Stimulated activated CD4-positive, alpha-beta T cell treated with anti-CD3 and anti-CD28 coated beads, TNF-alpha, amount 100 ng/mL, for 1 hour (primary cell): Measurements from ENCODE around the gene PDIA5.

Experiments
- DNase-seq, 3 donors: peaks; one replicate each; pipeline ENCODE4 v3.0.0-alpha.2; 2020; ENCODE audit warnings: low read depth in 3 of 3, low spot score in 1 of 3

PDIA5 gene

GRCh38 chr3:123066896-123067688, at the start of gene PDIA5:
Gene PDIA5, plus strand, starts transcription at chr3:123067025. Its CDS starts 140 bp downstream, at chr3:123067165.
- peak in 2 of 3 donors; percentile 7 to 64 for DNase-seq

- DNase-seq: no peak
Measured at GRCh38 chr3:123018683-123019082, 48.1 kb upstream of the PDIA5 start.

- DNase-seq: no peak
Measured at GRCh38 chr3:123019161-123019560, 47.7 kb upstream of the PDIA5 start.

GRCh38 chr3:123019591-123019990, 47.2 kb upstream of the PDIA5 start:
- DNase-seq: no peak

GRCh38 chr3:123020709-123021108, 46.1 kb upstream of the PDIA5 start:
- no peak for DNase-seq

GRCh38 chr3:123021388-123021787, 45.4 kb upstream of the PDIA5 start:
- DNase-seq: no peak

- no peak for DNase-seq
Measured at GRCh38 chr3:123021996-123022510, 44.8 kb upstream of the PDIA5 start.

GRCh38 chr3:123024056-123024455, 42.8 kb upstream of the PDIA5 start:
- no peak for DNase-seq

- no peak for DNase-seq
Measured at GRCh38 chr3:123025642-123026521, 40.9 kb upstream of the PDIA5 start.

GRCh38 chr3:123026565-123027291, 40.1 kb upstream of the PDIA5 start:
- no peak for DNase-seq

GRCh38 chr3:123027292-123028232, 39.3 kb upstream of the PDIA5 start, which contains the start of gene SEMA5B:
Gene SEMA5B, minus strand, starts transcription at chr3:123027763. Its CDS starts 66,500 bp downstream, at chr3:122961263.
- DNase-seq: no peak

- DNase-seq: no peak
Measured at GRCh38 chr3:123028233-123028828, 38.5 kb upstream of the PDIA5 start.

- no peak for DNase-seq
Measured at GRCh38 chr3:123031051-123031450, 35.8 kb upstream of the PDIA5 start.

GRCh38 chr3:123032057-123032456, 34.8 kb upstream of the PDIA5 start:
- no peak for DNase-seq

- DNase-seq: no peak
Measured at GRCh38 chr3:123034120-123034519, 32.7 kb upstream of the PDIA5 start.

- DNase-seq: no peak
Measured at GRCh38 chr3:123034996-123035395, 31.8 kb upstream of the PDIA5 start.

- DNase-seq: no peak
Measured at GRCh38 chr3:123036352-123037014, 30.3 kb upstream of the PDIA5 start.

GRCh38 chr3:123037015-123037375, 29.8 kb upstream of the PDIA5 start:
- DNase-seq: no peak

GRCh38 chr3:123038751-123039150, 28.1 kb upstream of the PDIA5 start:
- DNase-seq: no peak
